Tongue (tissue), 2 donors: ENCODE data around the gene POU2F2. TPM values are rescaled to one million over a fixed set of nuclear protein-coding genes. Genes with fewer than 3 reads are reported as not detected.

Experiments
- DNase-seq: peaks from one replicate; pipeline ENCODE4 v3.0.0-alpha.2; 2015
- total RNA-seq: library from RNA; depleted of rRNA; stranded (reverse); fragments of >200 nt; gene quantifications from one replicate; pipeline ENCODE4 v1.2.3, GENCODE V29; 2014

The POU2F2 gene
- 2.1 TPM for total RNA-seq

DNA sequence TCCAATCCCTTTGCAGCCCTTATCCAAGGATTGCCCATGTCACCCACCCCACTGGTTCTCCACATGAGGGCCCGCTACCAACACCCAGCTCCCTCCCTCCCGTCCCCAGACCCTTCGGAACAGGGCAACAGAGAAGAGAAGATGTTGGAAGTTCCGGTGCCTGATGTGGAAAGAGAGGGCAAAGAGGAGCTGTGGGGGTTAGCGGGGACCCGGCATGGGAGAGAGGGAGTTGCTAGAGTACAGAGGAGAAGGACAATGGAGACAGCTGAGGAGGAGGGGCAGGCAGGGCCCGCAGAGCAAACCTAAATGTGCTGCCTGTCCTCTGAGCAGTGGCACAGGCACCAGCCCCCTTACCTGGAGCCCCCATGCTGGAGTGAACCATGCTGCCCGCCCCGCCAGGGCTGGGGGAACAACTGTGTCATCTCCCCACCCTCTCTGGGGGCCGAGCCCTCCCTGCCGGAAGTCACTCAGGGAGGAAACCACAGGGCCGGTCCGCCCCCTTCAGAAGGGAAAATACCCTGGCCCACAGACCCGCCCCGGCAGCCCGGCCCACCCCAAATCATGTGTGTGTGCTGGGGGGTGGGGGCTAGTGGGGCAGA is at the start of gene POU2F2:
POU2F2 (minus strand) TSS at position 417 of the 599 bp plus-strand sequence; CDS start at position 382, 35 bp downstream.
- no peak for DNase-seq

DNA sequence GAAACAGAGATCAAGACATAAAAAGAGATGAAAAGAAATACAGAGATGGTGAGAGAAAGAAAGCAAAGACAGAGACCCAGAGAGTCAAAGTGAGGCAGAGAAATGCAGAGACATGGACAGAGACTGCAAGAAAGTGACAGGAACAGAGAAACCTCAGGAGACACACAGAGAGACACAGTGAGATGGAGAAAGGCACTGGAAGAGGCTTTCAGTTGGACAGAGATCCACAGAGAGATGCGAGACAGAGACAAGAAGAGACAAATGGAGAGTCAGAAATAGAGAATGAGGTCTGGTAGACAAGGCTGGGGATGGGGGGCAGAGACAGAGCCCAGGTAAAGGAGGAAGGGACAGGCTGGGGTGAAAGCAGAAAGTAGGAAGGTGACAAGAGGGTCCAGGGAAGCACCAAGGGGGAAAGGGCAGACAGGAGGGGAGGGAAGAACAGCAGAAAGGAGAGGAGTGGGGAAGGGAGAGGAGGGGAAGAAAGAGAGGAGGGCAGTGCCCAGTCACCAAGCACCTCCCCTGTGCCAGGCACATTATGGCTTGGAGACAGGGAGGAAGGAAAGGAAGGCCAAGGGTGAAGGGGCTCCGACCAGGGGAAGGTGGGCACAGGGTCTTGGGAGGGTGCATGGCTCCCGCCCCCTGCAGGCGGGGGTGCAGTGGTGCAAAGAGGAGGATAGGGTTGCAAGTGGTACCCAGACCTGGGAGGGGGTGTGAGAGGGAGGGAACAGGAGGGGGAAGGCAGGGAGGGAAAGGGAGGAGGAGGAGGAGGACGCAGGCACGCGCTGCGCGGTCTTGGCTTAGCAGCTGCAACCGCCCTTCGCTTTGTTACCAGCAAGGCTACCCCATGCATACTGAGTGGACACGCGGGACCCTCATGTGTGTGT is 46.8 kb upstream of the POU2F2 start:
- DNase-seq = no peak

DNA sequence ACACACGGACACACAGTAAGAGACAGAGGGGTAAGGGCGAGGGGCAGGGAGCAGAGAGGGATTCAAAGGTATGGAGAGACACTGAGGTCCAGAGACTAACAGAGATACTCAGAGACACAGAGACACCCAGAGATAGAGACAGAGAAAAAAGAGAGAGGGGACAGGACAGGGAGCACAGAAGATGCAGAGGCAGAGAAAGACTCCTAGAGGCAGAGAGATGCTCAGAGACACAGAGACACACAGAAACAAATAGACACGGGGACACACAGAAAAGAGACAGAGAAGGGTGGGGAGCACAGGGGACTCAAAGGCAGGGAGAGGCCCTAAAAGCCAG is 45.4 kb upstream of the POU2F2 start:
- no peak for DNase-seq

DNA sequence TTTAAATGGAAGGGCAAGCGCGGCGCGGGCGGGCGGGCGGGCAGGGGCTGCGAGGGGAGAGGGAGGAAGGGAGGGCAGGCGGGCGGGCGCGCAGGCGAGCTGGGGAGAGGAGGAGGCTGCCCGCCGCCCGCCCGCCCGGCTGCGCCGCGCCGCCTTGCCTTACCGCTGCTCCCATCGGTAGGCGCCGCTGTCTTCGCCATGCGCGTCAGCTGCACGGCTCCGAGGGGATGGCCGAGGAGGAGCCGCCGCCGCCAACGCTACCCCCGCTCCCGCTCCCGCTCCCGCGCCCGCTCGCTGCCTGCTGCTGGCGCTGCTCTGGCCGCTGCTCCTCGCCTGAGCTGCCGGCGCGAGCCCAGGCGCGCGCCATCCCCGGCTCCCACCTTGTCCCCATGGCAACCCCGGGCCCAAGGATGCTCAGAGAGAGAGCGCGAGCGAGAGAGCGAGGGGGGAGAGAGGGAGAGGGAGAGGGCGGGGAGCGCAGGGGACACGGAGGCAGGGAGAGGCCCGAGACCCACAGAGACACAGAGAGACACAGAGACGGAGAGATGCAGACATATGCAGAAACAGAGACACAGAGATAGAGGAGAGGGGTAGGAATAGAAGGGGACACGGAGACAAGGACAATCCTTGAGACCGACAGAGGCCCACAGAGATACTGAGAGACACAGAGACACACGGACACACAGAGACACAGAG is 44.9 kb upstream of the POU2F2 start:
- DNase-seq = peak; percentile 86

DNA sequence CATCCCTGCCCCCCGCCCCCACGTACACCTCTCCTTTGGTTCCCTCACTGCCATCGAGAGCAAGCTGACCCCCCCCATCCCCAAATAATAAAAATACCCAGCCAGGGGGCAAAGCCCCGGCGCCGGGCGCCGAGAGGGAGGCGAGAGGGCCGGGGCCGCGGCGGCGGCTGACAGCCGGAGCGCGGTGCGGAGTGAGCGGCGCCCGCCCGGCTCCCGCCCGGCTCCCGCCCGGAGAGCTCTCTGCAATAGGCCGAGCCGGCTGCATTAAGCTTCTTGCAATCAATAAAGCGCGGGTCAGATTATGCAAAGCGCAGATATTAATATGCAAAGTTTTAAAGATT is 44.4 kb upstream of the POU2F2 start:
- DNase-seq = no peak

DNA sequence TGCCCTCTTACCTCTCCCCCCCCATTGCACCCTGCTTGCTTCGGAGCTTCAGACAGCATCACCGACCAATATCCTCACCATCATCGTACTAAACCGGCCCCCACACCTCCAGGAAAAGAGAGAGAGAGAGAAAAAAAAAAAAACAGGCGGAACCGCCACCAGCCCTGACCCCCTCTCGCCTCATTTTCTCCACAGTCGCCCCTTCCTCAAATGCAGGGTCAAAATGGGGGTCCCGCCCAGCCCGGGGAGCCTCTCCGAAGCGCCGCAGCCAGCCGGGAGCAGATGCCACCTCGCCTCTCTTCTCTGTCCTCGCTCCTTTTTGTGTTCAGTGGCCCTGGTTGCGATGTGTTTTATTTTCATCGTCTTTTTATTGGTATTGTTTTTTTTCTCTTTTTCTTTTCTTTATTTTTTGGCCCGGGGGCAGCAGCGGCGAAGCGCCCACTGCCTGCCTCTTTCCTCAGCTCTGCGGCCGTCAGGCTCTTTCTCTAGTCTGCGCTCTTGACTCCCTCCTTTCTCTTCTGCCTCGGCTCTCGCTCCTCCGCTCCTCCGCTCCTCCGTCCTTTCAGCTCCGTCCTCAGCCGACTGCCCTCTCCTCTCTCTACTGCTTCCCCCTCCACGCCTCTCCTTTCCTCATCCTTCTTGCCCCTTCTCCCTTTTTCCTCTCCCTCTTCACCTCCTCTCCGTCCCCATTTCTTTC is 43.9 kb upstream of the POU2F2 start:
- peak; percentile 24 for DNase-seq

DNA sequence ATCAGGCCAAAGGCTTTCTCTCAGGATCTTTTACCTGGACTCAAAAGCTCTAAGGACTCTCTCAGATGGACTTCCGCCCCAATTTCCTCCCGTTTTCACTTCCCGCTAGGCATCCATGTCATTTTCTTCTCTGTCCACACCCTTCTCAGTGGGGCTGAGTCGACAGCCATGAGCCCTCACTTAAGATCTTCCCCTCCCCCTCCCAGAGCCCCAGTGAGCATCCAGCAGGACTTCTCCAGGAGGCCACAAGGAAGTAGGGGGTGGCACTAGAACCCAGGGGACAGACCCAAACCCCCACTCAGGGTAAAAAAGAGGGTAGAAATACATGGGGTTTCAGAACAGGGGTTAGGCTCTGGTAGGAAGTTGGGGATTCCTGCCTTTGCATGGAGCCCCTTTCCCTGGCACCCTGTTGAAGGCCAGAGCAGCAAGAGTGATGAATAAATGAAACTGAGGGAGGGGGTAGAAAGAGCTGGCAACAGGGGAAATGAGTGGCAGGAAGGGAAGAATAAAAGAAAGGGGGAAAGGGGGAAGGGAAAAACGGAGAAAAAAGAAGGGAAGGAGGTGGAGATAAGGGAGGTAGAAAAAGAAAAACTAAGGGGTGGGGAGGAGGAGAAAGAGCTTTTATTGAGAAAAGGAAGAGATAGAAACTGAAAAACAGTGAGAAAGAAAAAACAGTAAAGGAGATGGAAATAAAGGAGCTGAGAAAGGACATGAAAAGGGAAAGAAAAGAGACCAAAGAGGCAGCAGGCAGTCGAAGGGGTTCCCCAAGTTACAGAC is 42.9 kb upstream of the POU2F2 start:
- no peak for DNase-seq

DNA sequence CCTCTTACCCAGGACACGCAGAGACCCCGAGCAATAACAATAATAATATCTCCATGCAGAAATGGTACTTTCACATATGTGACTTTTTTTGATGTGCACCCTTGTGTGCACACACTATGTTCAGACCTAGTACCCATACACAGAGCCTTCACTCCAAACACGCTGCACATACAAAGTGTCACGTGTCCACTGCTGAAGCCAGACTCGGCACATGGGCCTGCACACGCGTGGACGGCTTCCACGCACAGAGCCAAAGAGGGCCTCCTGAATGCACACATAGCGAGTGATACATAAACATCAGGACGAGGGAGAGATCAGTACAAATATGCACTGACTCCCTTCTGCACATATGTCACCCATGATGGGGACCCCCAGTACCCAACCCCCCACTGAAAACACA is 41.9 kb upstream of the POU2F2 start:
- DNase-seq = no peak

DNA sequence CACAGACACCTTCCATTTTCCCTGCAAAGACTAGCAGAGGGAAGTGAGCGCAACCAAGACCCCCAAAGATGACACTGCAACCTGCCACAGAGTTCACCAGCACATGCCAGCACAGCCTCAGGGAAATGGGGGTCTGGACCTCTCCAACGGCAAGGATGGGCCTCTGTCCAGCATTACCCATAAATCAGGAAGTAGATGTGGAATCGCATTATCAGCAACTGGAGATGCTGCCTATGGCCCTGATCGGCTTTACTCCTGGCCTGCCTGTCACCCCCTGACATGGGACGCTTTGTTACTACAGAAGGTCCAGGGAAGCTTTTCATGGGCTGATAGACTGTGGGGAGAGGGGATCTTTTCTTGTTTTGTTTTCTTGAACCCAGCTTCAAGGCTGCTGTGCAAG is 41.4 kb upstream of the POU2F2 start:
- DNase-seq = no peak

DNA sequence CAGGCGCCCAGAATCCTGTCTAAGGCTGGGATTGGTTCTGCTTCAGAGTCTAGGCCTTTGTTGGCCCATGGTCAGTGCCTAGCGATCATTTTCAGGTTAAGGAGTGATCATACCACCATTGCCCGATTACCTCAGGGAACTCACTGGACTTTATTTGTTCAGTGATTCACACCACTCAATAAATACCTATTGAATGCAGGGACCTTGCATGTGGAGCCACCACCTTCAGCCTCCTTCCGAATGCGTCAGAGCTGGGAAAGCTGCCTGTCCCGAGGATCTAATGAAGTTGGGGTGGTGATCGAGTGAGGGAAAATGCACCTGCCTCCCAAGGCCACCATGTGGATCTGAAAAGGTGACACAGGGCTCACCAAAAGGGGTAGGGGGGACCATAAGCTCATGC is 40.0 kb upstream of the POU2F2 start:
- no peak for DNase-seq

DNA sequence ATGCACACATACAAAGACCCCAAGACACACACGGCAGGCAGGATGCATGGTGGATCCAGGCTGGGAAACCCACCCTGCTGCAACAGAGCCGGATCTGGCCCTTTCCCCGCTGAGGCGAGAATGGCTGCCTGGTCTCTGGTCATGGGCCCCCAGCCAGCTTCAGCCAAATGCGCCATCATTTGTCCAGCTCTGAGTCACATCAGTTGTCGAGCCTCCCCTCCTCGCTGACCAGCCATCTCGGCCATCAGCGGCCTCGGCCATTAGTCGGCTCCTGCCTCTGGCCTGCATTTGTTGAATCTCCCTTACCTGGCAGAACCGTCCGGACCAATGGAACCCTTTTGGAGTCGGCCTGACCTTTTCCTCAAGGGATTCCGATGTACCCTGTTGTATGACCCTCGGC is 38.5 kb upstream of the POU2F2 start:
- DNase-seq = no peak

DNA sequence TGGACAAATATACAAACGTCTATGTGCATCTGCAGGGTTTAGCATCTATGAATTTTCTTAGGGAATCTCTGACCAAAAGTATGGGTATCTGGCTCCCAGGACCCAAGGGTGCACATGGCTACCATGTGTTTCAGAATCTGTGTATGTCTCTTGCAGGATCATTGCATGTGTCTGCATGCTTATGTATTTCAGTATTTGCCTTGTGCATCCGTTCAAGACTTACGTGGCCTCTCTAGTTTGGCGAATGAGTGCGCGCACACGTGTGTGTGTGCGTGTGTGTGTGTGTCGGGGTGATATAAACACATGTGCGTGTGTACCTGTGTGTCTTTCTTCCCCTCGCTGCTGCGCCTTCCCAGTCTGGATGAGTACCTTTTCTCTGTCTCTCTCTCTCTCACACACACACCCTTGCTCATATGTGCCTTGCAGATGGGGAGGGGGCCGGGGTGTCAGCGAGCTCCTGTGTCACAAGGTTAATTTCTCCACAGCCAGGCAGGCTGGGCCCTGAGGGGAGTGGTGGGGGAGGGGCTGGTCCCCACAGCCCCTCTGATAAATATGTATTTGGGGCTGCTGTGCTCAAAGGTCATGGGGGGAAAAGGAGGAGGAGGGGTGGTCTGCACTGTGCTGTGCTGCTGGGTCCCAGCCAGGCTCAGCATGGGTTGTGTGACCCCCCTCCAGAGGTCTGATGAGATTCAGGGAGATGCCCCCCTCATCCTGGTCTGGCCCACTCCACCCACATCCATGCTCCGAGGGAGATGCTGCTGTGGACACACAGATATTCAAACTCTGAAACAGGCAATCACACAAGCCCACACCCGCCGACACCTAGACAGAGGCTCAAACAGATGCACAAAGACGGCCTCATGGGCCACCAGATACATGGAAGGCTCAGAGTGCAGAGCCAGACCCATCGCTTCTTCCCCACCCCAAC is 37.5 kb upstream of the POU2F2 start:
- DNase-seq = no peak

DNA sequence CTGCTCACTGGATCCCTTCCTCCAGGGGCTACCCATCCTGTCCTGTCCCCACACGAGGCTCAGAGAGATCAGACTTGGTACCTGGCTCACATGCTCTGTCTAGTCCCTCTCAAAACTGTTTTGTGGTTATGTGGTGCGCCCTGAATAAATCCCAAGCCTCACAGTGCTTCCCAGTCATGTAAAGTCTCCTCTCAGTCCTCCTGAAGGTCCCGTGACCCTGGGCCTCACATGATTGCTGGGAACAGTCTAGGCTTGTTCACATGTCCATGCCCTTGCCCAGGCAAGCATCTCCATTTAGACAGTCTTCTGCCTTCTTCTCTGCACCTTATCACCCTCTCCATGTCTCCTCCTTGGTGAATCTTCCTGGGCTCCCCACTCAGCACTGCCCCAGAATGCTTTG is 36.0 kb upstream of the POU2F2 start:
- DNase-seq = no peak

DNA sequence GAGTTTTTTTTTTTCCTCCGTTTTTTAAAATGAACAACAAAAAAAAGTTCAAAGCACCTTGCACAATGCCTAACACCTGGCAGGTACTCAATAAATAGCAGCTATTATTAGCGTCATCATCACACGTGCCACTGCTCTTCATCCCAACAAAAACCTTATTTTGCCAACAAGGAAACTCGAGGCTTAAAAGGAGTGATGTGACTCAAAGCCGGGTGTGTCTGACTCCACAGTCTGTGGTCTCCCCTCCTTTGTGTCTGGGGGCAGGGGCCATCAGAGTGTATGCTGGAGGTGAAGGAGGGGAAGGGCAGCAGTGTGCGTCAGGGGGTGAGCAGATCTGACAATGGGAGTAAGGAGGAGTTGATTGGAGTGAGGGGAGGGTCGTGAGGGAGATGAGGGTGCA is 34.1 kb upstream of the POU2F2 start:
- no peak for DNase-seq

DNA sequence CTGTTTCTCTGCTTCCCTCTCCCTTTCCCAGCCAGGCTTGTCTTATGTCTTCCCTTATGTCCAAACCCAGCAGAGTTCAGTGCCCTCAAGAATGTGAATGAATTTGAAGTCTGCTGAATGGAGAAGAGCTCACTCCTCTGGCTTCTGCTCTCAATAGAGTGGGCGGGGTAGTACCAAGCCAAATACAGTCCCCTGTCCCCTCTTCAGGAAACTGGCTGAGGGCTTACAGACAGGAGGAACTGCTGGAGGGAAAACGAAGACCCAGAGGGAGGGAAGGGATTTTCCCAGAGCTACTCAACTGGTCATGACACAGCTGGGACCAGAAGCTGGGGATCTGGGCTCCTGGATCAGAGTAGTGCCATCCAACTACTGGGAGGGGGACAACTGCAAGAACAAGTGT is 32.9 kb upstream of the POU2F2 start:
- DNase-seq = no peak

DNA sequence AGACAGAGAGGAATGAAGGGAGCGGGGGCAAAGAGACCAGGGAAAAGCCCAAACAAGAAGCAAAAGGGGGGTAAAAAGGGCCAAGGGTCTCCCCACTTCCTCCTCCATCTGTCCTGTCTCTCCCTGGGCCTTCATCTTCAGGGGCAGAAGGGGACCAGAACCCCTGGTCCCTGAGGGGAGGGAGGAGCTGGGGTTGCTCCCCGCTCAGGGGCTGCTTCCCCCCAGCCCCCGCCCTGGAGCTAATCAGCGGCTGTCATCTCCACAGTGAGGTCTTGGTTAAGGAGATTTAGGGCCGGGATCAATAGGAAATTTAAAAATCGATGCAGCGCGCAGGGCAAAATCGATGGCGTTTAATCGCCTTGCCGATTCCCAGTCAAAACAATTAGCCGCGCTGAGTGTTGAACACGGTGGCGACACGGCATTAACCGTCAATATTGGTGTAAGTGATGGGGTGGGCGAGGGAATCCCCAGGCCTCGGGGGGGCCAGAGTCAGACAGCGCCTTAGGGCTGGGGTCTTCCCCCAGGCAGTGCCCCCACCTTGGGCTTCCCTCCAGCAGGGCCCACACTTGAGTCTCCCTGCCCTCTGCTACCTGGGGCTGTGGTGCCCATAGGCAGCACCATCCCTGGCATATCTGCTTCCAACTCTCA is 29.5 kb upstream of the POU2F2 start:
- no peak for DNase-seq

DNA sequence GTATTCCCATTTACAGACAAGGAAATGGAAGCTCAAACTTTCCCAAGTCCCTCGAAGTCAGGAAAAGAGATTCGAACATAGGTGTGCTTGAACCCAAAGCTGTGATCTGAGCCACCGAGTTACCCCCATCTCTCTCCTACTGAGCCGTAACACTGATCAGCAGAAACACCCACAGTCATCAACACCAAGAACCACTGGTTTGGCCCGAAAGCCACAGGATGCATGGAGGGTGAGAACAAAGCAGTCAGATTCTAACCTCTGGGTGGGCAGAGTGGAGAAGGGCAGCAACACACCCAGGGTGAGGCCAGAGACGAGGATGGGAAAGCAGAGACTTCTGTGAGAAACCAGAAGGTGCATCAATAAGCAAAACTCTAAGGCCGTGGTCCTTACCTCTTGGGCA is 27.7 kb upstream of the POU2F2 start:
- no peak for DNase-seq

DNA sequence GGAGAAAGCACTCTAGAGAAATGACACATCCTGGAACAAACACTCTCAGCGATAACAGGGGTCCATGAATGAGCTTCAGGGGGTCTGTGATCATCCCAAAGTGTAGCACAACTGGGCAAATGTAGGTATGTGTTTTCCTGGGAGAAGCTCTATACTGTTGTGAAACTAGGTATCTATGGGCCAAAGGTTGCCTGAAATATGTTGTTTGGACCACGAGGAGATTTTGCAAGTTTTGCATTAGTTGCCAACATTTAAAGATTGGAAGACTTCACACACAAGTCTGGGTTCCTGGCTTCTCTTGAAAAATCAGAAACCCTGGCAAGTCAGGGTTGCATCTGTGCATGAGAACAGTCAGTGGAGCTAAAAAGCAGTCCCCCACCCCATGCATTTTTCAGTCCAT is 26.7 kb upstream of the POU2F2 start:
- DNase-seq = no peak

DNA sequence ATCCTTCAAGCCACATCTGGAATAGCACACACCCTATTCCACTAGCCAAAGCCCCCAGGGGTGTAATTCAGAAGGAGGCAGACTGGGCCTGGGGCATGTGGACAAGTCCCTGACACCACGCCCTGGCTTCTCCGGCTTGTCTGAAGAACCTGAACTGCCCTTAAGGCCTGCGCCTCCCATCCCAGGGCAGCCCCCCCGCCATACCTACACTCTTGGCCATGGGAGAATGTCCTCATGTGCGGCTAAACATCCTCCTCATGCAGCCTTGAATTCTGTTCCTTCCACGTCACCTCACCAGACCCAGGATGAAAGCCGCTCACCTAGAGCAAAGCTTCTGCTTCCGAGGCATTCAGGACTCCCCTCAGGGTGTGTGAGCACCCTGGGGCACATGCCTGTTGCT is 24.3 kb upstream of the POU2F2 start:
- no peak for DNase-seq

DNA sequence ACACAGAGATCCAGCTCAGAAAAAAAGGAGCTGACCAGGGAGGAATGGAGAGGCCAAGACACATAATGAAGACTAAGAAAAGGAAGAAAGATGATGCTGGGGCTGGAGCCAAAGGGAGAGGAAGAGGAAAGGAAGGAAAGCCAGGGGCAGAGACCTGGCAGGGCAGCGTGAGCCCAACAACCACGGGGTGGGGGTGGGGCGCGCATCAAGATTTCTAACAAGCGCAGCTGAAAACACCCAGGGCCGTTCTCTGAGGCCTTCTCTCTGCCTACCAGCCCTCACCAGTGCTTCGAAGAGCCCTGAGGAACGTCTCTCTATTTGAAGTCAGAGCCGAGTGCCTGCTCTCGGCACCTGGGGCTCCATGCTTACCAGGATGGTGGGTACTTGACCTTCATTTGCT is 23.6 kb upstream of the POU2F2 start:
- DNase-seq = no peak
